ENCODE measurements around the gene CYB561D1. TPM values are rescaled to one million over a fixed set of nuclear protein-coding genes. Genes with fewer than 3 reads are reported as not detected.
A peak's percentile ranks its signal among the peaks of the same experiment; 100 is the strongest.

The CYB561D1 gene
- total RNA-seq, 4 donors from 2014 or later, result 1.8 to 11.0 (median 8.4) TPM

DNA sequence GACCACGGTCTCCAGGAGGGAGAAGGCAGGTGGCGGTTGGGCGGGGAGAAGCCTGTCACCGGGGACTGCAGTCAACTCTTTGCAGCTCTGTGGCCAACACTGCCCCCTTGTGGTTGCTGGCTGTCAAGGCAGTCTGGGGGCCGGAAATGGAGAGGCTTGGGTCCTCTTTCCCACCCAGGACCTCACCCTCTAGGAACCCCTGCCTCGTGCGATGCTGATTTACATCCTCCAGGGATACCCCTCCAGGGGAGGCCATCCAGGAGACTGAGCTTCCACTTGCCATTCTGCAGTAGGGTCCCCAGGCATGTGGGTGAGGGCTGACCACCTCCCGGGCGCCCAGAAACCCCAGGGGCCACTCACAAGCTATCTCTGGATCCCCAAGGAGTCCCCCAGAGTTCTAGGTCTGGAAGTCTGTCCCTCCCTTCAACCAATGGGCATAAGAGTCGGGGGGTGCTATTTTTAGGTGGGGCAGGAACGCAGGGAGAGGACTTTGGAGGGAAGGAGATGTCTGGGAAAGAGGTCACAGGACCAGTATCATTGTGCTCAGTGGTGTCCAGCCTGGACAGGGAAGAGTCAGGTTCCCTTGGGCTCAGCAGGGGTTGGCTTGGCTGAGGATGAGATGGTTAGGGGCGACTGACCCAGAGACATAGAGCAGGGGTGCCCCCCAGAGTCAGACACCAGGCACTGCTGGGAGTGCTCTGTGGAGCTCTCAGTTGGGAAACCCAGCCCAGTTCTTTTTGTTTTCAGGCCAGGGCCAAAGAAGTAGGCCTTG lies 38.7 kb downstream of the CYB561D1 start:
- Histone ChIP-seq H3K4me3 (no peak overlapping the region), H3K36me3 (no peaks in the 10 kb centered on the region), H3K9me3 (no peaks in the 10 kb centered on the region), H3K27ac (no peak overlapping the region), H3K4me1 (no peaks in the 10 kb centered on the region), H3K27me3 (no peaks in the 10 kb centered on the region)
- intact Hi-C loops (cut with DNase I; ENCODE audit: low total_unique reads), result loop anchor here (2.0 kb wide), 1 partner anchor 42 kb away; no protein-coding TSS in a partner anchor
- TF ChIP-seq, protein P1, sequence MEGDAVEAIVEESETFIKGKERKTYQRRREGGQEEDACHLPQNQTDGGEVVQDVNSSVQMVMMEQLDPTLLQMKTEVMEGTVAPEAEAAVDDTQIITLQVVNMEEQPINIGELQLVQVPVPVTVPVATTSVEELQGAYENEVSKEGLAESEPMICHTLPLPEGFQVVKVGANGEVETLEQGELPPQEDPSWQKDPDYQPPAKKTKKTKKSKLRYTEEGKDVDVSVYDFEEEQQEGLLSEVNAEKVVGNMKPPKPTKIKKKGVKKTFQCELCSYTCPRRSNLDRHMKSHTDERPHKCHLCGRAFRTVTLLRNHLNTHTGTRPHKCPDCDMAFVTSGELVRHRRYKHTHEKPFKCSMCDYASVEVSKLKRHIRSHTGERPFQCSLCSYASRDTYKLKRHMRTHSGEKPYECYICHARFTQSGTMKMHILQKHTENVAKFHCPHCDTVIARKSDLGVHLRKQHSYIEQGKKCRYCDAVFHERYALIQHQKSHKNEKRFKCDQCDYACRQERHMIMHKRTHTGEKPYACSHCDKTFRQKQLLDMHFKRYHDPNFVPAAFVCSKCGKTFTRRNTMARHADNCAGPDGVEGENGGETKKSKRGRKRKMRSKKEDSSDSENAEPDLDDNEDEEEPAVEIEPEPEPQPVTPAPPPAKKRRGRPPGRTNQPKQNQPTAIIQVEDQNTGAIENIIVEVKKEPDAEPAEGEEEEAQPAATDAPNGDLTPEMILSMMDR (IDR thresholded peaks at IDR 0.05), result peak; percentile 96 to 99 (median 97)
- no peak for TF ChIP-seq POLR2A (IDR thresholded peaks at IDR 0.05)
- peak; percentile 80 to 85 for DNase-seq

DNA sequence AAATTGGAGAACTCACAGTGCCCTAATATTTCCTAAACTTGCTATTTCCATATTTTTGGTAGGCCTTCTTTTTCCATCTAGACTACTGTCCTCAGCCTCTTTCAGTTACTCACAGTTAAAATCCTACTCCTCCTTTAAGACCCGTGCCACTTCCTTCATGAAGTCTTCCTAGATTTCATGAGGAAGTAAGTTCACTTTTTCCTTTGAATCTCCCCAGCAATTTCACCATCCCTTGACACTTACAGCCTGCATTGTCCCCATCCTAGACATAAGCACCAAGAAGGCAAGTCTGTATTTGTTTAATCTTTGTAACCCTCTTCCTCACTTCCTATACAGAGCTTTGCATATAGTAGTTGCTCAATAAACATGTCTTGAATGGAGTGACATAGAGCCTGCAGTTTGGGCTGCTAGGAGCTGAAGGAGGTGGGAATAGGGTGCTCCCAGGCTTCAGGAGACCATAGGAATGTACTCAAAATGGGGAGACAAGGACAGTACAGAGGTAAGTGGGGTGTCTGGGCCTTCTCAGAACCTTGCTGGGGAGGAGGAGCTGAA lies 40.5 kb downstream of the CYB561D1 start:
- TF ChIP-seq, protein P1 (IDR thresholded peaks at IDR 0.05), result no peak
- TF ChIP-seq POLR2A (IDR thresholded peaks at IDR 0.05), result no peak

DNA sequence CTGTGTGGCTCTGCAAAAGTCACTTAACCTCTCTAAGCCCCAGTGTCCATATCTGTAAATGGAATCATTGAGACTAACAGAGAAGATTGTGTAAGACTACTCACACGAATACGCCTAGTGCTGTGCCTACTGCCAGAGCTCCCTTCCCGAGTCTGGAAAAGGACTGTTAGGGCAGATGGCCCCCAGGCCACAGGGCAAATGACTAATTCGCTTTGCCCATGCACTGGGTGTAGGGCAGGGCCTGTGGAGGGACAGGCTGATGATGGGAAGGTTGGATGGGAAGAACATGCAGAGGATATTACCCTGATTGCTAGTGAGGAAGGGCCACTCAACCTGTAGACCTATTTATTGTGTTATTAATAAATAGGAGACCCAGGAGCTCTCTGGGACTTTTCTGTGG lies 41.6 kb downstream of the CYB561D1 start:
- no peaks in the 10 kb centered on the region for H3K27me3 ChIP-seq
- TF ChIP-seq, protein P1 (IDR thresholded peaks at IDR 0.05), result no peak
- no peak for TF ChIP-seq POLR2A (IDR thresholded peaks at IDR 0.05)
- DNase-seq, result no peak
- intact Hi-C loops (cut with DNase I; ENCODE audit: low total_unique reads), result no loop called here
- no peaks in the 10 kb centered on the region for H3K9me3 ChIP-seq
- H3K4me1 ChIP-seq, result no peaks in the 10 kb centered on the region
- peak overlapping the region; percentile 0 to 53 for H3K27ac ChIP-seq
- H3K36me3 ChIP-seq, result no peaks in the 10 kb centered on the region
- no peak overlapping the region for H3K4me3 ChIP-seq

More for the DNA sequence above, 40.5 kb downstream of the CYB561D1 start:
- intact Hi-C loops (cut with DNase I; ENCODE audit: low total_unique reads), result no loop called here
- H3K4me3 ChIP-seq, result no peak overlapping the region
- no peak for DNase-seq
- no peaks in the 10 kb centered on the region for H3K4me1 ChIP-seq
- no peaks in the 10 kb centered on the region for H3K9me3 ChIP-seq
- H3K27ac ChIP-seq, result no peak overlapping the region
- no peaks in the 10 kb centered on the region for H3K36me3 ChIP-seq
- no peaks in the 10 kb centered on the region for H3K27me3 ChIP-seq

- no peaks in the 10 kb centered on the region for H3K9me3 ChIP-seq
- peak overlapping the region; percentile 0 to 53 for H3K27ac ChIP-seq
- peak; percentile 34 to 36 for DNase-seq
- no peaks in the 10 kb centered on the region for H3K27me3 ChIP-seq
- intact Hi-C loops (cut with DNase I; ENCODE audit: low total_unique reads), result no loop called here
- no peak for TF ChIP-seq POLR2A (IDR thresholded peaks at IDR 0.05)
- TF ChIP-seq, protein P1 (IDR thresholded peaks at IDR 0.05), result no peak
- H3K4me3 ChIP-seq, result no peak overlapping the region
- H3K4me1 ChIP-seq, result no peaks in the 10 kb centered on the region
- H3K36me3 ChIP-seq, result no peaks in the 10 kb centered on the region
Measured at GRCh38 chr1:109535971-109536491, 42.1 kb downstream of the CYB561D1 start.
